ENCODE data around the gene NRAP.

NRAP gene

DNA sequence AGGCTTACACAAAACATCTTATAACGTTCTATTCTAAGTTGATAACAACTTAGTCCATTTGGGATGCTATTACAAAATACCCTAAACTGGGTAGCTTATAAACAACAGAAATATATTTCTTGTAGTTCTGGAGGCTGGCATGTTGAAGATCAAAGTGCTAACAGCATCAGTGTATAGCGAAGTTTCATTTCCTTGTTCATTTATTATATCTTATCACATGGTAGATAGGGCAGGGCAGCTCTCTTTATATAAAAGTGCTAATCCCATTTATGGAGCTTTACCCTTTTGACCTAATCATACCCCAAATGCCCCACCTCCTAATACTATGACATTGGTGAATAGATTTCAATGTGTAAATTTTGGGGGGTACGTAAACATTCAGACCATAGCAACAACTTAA lies 22.2 kb upstream of the NRAP start:
- DNase-seq (no peak), ATAC-seq (ENCODE audit: insufficient read depth, low read depth) (no peak)
- Histone ChIP-seq H3K4me3 (ENCODE audit: low read depth in 1 of 2, low read length in 2 of 2) (no peak overlapping the region), H4K20me1 (ENCODE audit: insufficient read depth, low read length) (peaks cover 13% of the 10 kb centered on the region; the same call in 1 of the 2 replicates), H3K4me2 (ENCODE audit: insufficient read depth, low read length) (no peak overlapping the region), H3K79me2 (ENCODE audit: insufficient read depth, low read length) (peaks cover 97% of the 10 kb centered on the region), H3K27ac (ENCODE audit: low read length) (no peak overlapping the region), H3K9ac (ENCODE audit: low read depth, low read length) (no peak overlapping the region), H3K36me3 (ENCODE audit: insufficient read depth, low read length) (peaks cover 8% of the 10 kb centered on the region; the same call in 1 of the 2 replicates), H3K4me1 (ENCODE audit: insufficient read depth, low read length) (peaks cover 14% of the 10 kb centered on the region), H3K27me3 (ENCODE audit: insufficient read depth, low read length, poor library complexity) (no peaks in the 10 kb centered on the region), H3K9me3 (ENCODE audit: insufficient read depth, low read length, severe bottlenecking) (peaks cover 18% of the 10 kb centered on the region), H2AFZ (ENCODE audit: low read depth, low read length) (no peak overlapping the region)
- TF ChIP-seq, protein P1, sequence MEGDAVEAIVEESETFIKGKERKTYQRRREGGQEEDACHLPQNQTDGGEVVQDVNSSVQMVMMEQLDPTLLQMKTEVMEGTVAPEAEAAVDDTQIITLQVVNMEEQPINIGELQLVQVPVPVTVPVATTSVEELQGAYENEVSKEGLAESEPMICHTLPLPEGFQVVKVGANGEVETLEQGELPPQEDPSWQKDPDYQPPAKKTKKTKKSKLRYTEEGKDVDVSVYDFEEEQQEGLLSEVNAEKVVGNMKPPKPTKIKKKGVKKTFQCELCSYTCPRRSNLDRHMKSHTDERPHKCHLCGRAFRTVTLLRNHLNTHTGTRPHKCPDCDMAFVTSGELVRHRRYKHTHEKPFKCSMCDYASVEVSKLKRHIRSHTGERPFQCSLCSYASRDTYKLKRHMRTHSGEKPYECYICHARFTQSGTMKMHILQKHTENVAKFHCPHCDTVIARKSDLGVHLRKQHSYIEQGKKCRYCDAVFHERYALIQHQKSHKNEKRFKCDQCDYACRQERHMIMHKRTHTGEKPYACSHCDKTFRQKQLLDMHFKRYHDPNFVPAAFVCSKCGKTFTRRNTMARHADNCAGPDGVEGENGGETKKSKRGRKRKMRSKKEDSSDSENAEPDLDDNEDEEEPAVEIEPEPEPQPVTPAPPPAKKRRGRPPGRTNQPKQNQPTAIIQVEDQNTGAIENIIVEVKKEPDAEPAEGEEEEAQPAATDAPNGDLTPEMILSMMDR (IDR thresholded peaks at IDR 0.05; ENCODE audit: borderline replicate concordance, extremely low read depth, low read length, poor library complexity, severe bottlenecking): no peak
- no peak for TF ChIP-seq EZH2 (IDR thresholded peaks at IDR 0.05; ENCODE audit: borderline replicate concordance, low read depth, low read length, severe bottlenecking)

DNA sequence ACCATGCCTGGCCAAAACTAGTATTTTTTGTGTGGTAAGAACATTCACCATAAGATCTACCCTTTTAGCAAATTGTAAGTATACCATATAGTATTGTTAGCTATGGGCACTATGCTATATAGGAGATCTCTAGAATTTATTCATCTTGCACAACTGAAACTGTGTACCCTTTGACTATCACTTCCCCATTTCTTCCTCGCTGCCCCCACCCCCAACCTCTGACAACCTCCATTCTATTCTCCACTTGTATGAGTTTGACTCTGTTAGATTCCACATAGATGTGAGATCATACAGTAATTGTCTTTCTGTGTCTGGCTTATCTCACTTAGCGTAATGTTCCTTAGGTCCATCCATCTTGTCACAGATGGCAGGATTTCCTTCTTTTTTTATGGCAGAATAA lies 19.5 kb upstream of the NRAP start:
- Histone ChIP-seq H3K4me3 (ENCODE audit: low read depth in 1 of 2, low read length in 2 of 2) (no peak overlapping the region), H3K27me3 (ENCODE audit: insufficient read depth, low read length, poor library complexity) (no peaks in the 10 kb centered on the region), H3K79me2 (ENCODE audit: insufficient read depth, low read length) (peaks cover 83% of the 10 kb centered on the region), H3K27ac (ENCODE audit: low read length) (no peak overlapping the region), H3K4me1 (ENCODE audit: insufficient read depth, low read length) (peaks cover 30% of the 10 kb centered on the region), H3K36me3 (ENCODE audit: insufficient read depth, low read length) (peaks cover 6% of the 10 kb centered on the region; the same call in 1 of the 2 replicates), H3K9ac (ENCODE audit: low read depth, low read length) (no peak overlapping the region), H2AFZ (ENCODE audit: low read depth, low read length) (no peak overlapping the region), H4K20me1 (ENCODE audit: insufficient read depth, low read length) (peaks cover 15% of the 10 kb centered on the region; the same call in 1 of the 2 replicates), H3K9me3 (ENCODE audit: insufficient read depth, low read length, severe bottlenecking) (peaks cover 16% of the 10 kb centered on the region), H3K4me2 (ENCODE audit: insufficient read depth, low read length) (no peak overlapping the region)
- DNase-seq (no peak), ATAC-seq (ENCODE audit: insufficient read depth, low read depth) (no peak)
- no peak for TF ChIP-seq EZH2 (IDR thresholded peaks at IDR 0.05; ENCODE audit: borderline replicate concordance, low read depth, low read length, severe bottlenecking)
- TF ChIP-seq, protein P1 (IDR thresholded peaks at IDR 0.05; ENCODE audit: borderline replicate concordance, extremely low read depth, low read length, poor library complexity, severe bottlenecking): no peak

DNA sequence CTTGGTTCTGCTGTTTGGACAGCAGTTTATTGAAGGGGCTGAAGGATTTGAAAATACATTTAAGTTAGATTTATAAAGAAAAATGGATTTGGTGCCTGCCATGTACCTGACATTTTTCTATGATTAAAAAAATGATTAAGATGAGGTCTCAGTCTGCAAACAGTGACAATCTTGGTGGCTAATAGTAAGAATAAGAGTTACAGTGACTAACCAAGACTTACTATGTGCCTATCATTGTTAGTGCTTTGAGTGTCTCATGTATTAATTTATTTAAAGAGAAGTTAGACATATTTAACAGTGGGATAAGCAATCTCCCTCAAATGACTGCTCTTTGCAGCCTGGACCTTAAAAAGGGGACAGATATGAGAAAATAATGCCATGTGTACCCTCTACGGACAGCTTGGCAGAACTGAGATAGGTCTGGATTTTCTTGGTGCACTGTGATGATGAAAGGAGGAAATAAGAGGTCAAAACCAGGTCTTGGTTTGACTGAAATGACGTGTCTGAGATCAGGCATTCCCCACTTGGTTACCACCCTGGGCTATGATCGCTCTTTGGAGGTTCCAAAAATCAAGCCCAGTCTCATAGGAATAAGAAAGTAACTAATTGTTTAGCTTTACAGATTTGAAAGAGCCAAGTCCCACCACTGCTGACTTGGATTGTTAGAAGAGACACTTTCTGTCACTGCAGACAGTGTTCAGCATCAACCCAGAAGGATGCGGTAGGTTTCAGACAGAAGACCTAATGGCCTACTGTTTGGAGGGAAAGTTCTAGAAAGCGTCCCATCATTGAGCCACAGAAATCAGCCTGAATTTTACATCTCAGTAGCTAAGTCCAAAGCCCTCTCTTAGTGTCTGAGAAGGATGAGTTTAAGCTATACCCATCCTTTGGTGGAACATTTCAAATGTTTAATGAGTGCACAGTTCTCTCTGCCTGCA lies 18.0 kb upstream of the NRAP start:
- H2AFZ ChIP-seq (ENCODE audit: low read depth, low read length): no peak overlapping the region
- peaks cover 30% of the 10 kb centered on the region for H3K4me1 ChIP-seq (ENCODE audit: insufficient read depth, low read length)
- peaks cover 9% of the 10 kb centered on the region for H3K9me3 ChIP-seq (ENCODE audit: insufficient read depth, low read length, severe bottlenecking)
- DNase-seq (no peak), ATAC-seq (ENCODE audit: insufficient read depth, low read depth) (no peak)
- H3K27me3 ChIP-seq (ENCODE audit: insufficient read depth, low read length, poor library complexity): no peaks in the 10 kb centered on the region
- H3K4me3 ChIP-seq (ENCODE audit: low read depth in 1 of 2, low read length in 2 of 2): peak overlapping the region in 1 of 2 experiments; percentile 85; a peak in 1 of 4 replicates
- peaks cover 15% of the 10 kb centered on the region; the same call in 1 of the 2 replicates for H4K20me1 ChIP-seq (ENCODE audit: insufficient read depth, low read length)
- H3K79me2 ChIP-seq (ENCODE audit: insufficient read depth, low read length): peaks cover 69% of the 10 kb centered on the region
- H3K36me3 ChIP-seq (ENCODE audit: insufficient read depth, low read length): peaks cover 6% of the 10 kb centered on the region; the same call in 1 of the 2 replicates
- no peak overlapping the region for H3K27ac ChIP-seq (ENCODE audit: low read length)
- H3K9ac ChIP-seq (ENCODE audit: low read depth, low read length): no peak overlapping the region
- no peak for TF ChIP-seq EZH2 (IDR thresholded peaks at IDR 0.05; ENCODE audit: borderline replicate concordance, low read depth, low read length, severe bottlenecking)
- TF ChIP-seq, protein P1 (IDR thresholded peaks at IDR 0.05; ENCODE audit: borderline replicate concordance, extremely low read depth, low read length, poor library complexity, severe bottlenecking): no peak
- H3K4me2 ChIP-seq (ENCODE audit: insufficient read depth, low read length): peak overlapping the region; percentile 99; the same call in 1 of the 2 replicates

Data from DND-41 (cell line).